GM21723 (cell line): ENCODE measurements around the gene PRG3.
A peak's percentile ranks its signal among the peaks of the same experiment; 100 is the strongest.
"Not testable (repeated sequence)": the region's sequence is repeated elsewhere in the genome, so short reads cannot be mapped to it uniquely, and the experiment has no call there.

ENCODE experiments used
- ATAC-seq: cut with Tn5 transposase; IDR thresholded peaks from one replicate; pipeline ENCODE4 v1.9.1; 2021; ENCODE audit warnings: mild to moderate bottlenecking, moderate library complexity; ENCODE audit not compliant: unreplicated experiment

PRG3 gene

GRCh38 chr11:57409321-57410100 lies 28.6 kb upstream of the PRG3 start:
- no peak for ATAC-seq

DNA sequence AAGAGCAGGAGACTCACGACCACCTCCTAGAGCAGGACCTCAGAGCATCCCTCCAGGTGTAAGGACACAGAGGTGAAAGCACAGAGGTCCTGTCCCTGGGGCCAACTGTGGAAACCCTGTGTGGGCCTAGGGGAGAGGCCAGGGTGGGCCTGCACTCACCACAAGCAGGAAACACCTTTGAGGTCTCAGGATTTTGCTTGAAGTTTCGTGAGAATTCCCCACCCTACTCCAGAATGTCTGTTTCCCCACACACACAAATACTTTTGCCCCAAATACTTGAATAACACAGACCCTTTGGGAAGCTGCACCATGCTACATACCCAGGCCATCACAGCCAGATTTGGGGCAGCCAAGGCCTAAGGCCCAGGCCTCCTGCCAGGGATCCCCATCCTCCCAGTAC lies 27.8 kb upstream of the PRG3 start:
- ATAC-seq, result no peak

DNA sequence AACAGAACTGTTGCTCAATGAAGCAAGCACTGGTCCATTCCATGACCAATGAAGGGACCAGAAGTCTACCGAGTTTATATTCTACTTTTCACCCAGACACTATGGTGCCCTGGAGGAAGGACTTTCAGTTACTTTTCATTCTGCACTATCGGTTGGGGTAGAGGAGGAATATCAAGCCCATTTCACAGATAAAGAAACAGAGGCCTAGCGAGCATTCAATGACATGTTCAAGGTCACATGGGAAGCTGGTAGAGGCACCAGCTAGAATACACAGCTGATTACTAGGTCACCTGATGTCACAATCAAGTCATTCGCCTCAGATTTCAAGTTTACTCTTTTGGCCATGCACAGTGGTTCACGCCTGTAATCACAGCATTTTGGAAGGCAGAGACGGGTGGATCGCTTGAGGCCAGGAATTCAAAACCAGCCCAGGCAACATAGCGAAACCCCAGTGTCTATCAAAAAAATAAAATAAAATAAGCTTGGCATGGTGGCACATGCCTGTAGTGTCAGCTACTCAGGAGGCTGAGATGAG lies 27.1 kb upstream of the PRG3 start:
- ATAC-seq, result no peak

- ATAC-seq, result no peak
These were observed 26.3 kb upstream of the PRG3 start for GRCh38 chr11:57407010-57407920.

GRCh38 chr11:57406337-57406904 lies 25.5 kb upstream of the PRG3 start:
- ATAC-seq, result peak; percentile 69

DNA sequence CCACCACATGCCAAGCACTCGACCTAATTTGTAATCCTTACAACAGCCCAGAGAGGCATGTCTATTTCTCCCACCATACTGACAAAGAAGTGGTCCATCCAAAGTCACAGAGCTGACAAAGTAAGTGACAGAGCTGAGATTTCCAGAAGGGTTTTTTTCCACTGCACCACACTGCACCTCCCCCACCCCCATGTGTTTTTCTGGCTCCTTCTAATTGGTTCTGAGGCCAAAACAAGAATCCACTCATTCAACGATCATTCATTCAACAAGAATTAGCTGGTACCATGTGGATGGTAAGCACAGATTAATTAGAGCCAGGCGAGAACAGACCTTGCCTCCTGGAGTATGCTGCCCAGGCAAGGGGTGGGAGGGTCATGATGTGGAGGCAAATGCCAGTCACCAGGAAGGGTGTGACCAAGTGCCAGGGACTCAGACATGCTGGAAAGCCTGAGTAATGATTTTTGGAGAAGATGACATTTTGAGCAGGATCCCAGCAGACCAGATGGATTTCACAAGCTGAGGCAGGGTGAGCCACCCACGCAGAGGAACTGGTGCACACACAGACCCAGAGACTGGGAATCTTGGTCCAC lies 24.4 kb upstream of the PRG3 start:
- ATAC-seq, result no peak

DNA sequence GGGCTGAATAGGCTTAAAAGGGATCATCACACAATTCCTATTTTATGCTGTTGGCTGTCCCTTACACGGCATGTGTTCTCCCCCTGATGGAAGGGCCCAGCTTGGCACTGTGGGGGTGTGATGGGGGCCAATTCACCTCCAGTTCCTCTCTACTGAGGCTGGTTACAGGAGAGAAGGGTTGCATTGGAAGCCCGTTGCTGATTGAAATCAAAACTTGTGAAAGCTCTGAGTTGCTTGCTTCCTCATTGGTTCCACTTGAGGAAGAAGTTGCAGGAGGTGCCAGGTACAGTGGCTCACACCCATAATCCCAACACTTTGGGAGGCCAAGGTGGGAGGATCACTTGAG lies 22.8 kb upstream of the PRG3 start:
- no peak for ATAC-seq

DNA sequence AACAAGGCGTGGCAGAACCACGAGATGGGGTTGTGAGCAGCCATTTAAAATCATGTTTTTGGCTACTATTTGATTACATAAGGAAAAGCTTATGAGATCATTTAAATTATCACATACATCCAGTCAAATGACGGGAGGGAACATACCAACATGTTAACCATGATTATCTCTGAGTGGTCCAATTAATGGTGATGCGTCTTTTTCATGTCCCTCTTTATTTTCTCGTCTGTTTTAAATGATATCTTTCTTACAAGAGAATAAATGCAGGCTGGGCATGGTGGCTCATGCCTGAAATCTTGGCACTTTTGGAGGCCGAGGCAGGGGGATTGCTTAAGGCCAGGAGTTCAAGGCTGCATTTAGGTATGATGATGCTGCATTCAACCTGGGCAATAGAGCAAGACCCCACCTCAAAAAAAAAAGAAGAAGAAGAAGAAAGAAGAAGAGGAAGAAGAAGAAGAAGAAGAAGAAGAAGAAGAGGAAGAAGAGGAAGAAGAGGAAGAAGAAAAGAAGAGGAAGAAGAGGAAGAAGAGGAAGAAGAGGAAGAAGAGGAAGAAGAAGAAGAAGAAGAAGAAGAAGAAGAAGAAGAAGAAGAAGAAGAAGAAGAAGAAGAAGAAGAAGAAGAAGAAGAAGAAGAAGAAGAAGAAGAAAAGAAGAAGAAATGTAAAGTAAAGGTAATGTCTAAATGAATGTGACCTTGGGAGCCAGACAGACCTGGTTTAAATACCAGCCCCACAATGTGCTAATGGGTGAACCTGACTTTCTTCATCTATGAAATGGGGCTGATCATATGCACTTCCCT lies 22.3 kb upstream of the PRG3 start:
- ATAC-seq, result not testable (repeated sequence)

DNA sequence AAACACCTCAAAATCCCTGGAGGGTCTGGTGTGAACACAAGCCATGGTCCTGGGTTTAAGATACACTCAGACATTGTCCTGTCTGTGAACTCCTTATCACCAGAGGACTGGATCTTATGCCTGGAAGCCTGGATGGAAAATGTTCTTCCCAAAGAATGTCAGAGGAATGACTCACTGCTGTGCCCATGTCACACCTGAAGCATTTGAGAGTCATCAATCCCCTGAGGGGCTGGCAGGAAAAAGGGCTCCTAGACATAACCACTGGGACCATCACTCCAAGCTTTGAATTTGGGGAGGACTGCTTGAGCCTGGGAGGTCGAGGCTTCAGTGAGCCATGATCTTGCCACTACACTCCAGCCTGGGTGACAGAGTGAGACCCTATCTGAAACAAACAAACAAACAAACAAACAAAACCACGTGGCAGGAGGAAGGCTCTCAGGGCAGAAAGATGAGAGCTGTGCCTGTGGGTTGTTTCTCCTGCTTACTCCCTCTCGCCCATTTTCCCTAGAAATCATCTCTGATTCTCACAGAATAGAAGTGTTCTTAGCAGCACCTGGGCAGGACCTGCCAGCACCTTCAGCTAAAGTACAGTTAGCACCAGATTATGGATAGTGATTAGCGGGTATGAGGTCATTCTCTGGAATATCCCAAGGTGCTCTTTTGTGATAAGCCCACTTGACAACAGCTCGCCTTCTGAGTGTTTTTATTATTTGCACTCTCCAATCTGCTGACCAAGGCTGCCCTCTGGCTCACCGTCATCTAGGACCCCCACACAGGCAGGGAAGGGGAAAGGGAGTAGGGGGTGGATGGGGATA lies 21.4 kb upstream of the PRG3 start:
- ATAC-seq, result no peak

DNA sequence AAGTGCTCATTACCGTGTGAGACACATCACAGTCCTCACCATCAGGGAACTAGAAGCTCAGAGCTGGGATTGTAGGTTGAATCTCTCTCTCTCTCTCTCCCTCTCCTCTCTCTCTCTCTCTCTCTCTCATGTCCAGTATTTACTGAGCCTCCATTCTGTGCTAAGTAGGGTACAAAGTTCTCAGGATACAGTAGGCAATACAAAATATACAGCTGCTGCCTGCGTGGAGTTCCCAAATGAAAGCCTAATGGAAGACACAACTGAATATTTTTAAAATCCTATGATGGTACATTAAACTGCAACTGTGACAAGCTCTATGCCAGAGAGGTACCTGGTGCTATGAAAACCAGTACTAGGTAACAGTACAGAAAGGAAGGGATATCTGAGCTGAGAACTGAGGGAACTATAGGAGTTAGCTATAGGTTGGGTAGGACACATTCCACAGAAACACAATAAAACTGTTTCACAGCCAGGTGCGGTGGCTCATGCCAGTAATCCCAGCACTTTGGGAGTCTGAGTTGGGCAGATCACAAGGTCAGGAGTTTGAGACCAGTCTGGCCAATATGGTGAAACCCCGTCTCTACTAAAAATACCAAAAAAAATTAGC lies 19.1 kb upstream of the PRG3 start:
- no peak for ATAC-seq

- ATAC-seq, result no peak
These were observed 18.3 kb upstream of the PRG3 start for GRCh38 chr11:57399221-57399620.

GRCh38 chr11:57397394-57397990 lies 16.5 kb upstream of the PRG3 start:
- ATAC-seq, result no peak

- no peak for ATAC-seq
These were observed 15.8 kb upstream of the PRG3 start for GRCh38 chr11:57396744-57397143.

- no peak for ATAC-seq
These were observed 15.1 kb upstream of the PRG3 start for GRCh38 chr11:57395905-57396623.

DNA sequence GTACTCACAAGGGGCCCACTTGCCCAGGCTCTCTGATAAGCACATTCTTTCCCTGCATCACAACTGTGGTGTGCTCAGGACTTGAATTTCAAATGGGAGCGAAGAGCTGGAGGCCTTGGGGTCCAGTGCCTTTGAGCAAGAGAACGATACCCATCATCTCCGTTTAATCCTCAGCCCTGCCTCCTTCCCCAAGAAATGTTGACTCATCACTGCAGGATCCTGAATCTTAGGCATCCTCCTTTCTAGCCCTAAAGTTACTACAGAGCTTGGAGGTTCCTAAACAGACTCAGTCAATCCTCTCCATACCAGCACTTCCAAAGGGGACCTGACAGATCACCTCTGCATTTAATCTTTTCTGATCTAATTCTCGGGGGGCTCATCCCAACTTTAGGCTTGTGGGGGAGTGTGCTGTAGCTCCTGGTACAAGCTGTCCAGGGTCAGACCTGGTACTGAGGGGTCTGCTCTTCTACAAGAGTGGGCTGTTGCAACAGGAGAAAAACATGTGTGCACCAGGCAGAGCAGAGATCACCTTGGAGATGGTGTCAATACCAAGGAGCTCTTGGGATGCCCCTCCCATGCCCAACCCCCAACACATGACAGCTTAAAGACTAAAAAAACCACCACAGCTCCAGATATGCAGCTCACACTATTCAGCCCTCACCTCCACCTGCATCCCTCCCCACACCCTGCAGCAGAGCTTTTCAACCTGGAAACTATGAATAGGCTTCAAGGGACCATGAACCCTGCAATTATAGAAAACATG lies 13.4 kb upstream of the PRG3 start:
- ATAC-seq, result no peak

DNA sequence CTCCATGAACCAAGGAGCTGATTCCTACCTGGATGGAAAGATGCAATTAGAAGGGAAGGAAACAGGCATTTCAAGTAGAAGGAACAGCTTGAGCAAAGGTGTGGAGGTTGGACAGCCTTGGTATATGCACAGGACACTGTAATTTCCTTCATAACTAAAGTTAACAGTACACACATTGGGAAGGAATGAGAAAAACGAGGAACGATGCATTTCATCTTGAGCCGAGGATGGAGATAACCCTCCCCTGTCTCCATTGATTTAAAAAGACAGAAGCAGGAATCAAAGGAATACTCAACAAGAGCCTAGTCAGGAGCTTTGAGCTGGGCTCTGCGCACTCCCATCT lies 11.8 kb upstream of the PRG3 start:
- ATAC-seq, result no peak

DNA sequence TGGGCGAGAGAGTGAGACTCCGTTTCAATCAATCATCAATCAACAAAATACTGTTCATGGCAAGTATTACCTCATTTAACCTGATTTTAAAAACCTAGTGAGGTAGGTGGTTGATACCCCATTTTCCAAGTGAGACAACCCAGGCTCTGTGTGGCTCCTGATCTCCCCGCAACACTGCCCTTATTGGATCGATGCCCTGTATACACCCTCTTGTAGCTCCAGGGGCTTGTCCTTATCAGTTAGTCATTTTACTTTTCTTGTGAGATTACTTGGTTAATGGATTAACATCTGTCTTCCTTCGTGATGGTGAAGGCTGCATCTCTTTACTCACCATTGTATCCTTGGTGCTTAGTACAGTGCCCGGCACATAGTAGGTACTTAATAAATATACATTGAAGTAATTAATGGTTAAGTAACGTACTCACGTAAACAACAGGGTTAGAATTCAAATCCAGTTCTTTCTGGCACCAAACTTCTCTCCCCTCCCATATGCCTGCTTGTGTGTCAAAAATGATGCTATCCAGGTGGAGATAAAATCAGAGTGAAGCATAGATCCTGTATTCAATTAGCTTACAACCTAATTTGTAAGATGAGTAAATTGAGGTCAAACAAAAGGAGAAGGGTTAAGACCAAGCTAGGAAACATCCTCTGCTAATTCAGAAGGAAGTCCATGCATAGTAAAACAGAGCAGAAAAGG lies 11.3 kb upstream of the PRG3 start:
- ATAC-seq, result no peak
